GM18519 (cell line): ENCODE results near the gene FXYD3.

Experiments used
- ATAC-seq: cut with Tn5 transposase; IDR thresholded peaks from one replicate; pipeline ENCODE4 v1.9.1; 2021; ENCODE audit warnings: mild to moderate bottlenecking, moderate library complexity; ENCODE audit not compliant: unreplicated experiment, low FRiP score

FXYD3 gene, protein sequence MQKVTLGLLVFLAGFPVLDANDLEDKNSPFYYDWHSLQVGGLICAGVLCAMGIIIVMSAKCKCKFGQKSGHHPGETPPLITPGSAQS

DNA sequence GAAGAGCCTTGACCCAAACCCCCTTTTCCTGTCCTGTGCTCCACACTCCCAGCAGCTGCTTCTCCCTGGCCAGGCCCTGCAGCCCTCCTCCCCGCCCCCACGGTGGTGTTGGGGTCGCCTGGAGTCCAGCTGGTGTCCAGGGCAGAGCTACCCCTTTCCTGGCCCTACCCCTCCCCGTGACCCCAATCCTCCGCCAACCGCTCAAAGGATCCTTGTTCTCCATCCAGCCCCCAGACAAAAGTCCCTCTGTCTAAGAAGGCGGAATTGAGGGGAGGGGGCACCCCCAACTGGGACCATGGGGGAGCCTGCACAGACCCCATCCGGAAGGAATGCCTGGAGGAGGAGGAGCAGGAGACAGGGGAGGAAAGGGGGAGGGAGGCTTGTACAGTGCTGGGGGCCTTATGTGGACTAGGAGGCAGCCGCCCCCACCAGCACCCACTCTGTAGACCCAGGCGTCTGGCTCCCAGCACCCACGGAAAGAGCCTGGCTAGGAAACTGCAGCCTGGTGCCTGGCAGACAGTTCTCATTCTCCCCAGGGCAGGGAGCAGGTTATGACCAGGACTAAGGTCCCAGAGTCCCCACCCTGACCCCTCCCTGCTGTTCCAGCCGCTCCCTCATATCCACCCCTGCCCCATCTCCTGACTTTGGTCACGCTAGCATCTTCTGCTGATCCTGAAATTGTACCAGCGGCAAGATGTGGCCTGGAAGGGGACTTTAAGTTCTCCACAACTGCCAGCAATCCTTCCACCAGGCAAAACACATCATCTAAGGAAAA is at the start of gene FXYD3:
FXYD3 (plus strand) TSS at position 647 of the 775 bp plus-strand sequence. CDS start 3,554 bp downstream, outside the sequence.
- no peak for ATAC-seq

- ATAC-seq, result no peak
These were observed 49.5 kb upstream of the FXYD3 start for GRCh38 chr19:35066121-35066520.

DNA sequence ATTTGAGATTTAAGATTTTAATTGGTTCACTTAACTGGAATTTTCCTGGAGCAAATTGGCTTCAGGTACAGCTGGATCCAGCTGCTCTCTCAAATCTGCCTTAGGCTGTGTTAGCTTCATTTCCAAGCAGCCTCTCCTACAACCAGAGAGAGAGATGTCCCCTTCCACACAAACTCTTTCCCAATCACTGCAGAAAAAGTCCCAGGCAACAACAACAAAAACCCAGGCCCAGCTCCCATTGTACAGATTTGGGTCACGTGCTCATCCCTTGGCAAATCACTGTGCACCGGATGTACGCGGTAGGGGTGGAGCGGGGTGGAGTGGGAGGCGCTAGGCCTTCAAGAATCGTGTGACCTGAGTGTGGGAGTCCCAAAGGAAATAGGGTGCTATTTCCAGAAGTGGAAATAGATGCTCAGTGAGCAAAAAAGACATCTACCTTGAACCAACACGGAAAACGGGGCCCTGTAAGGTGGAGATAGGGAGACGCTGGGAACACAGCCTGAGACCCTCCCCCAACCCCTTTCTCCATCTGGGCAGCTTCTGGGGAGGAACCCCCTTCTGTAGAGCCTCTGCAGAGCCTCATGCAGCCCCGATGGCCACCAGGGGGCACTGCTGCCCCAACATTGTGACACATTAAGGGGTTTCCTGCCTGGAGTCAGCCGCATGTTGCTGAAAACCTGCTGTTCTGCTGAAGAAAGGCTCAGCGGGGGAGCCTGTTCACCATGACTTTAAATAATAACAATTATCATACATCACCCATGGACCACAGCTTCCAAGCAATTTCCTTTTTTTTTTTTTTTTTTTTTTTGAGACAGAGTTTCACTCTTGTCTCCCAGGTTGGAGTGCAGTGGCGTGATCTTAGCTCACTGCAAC is 48.7 kb upstream of the FXYD3 start:
- ATAC-seq, result peak; percentile 59

DNA sequence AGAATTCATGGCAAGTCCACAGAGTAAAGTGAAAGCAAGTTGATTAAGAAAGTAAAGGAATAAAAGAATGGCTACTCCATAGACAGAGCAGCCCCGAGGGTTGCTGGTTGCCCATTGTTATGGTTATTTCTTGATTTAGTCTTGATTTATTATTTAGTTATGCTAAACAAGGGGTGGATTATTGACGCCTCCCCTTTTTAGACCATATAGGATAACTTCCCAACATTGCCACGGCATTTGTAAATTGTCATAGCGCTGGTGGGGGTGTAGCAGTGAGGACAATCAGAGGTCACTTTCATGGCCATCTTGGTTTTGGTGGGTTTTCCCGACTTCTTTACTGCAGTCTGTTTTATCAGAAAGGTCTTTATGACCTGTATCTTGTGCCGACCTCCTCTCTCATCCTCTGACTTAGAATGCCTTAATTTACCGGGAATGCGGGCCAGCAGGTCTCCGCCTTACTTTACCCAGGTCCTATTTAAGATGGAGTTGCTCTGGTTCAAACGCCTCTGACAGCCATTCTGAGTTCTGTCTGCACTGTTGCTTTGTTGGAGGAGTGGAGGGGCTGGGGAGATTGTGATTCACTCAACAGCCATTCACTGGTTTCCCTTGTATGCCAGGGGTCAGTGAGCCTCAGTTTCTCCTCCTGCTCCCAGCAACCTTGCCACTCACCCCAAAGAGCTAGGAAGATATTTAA is 46.5 kb upstream of the FXYD3 start:
- no peak for ATAC-seq

DNA sequence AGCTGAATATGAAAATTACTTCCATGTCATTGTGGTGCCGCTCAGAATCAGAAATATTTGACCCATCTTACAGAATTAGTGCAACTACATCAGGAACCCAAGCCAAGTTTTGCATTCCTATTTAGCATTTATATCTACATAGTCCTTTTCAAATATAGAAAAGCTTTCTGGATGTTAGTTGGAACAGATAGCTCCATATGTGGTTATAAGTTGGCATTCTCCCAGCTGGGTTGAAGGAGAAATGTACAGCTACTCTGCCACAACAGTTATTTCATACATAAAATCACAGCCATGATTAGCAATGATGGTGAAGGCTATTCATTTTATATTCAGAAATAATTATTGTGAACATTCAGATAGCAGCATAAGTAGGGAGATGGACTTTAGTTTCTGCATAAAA is 45.9 kb upstream of the FXYD3 start:
- no peak for ATAC-seq

DNA sequence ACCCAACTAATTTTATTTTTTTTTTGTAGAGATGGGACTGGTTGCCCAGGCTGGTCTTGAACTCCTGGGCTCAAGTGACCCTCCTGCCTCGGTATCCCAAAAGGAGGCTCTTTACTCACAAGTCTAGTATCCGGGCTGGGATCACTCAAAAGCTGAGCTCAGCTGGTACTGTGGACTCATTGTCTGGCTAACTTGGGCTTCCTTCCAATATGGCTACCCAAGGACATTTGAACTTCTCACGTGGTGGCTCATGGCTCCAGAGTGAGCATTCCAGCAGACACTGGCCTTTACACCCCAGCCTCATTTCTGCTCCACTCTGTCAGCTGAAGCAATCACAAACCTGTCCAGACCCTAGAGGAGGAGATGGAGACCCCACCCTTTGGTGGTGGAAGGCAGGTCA is 45.2 kb upstream of the FXYD3 start:
- no peak for ATAC-seq

DNA sequence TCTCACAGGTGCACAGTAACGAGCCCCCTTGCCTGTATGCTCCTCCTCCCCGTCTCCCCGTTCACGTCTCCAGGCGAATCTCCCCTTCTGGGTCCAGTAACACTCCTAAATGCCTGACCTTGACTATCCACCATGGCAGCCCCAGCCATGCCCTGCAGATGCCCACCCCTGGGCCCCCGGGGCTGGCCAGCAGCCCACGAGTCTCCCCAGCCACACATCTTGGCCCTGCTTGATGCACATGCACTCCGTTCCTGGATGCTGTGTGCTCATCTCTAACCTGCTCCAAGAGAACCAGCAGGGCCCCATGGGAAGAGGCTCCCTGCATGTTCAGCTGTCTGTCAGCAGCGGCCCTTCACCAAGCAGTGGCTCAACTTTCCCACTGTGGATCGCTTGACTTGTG is 42.1 kb upstream of the FXYD3 start:
- no peak for ATAC-seq

- no peak for ATAC-seq
These were observed 41.7 kb upstream of the FXYD3 start for GRCh38 chr19:35073941-35074340.

GRCh38 chr19:35074426-35075201 is 41.0 kb upstream of the FXYD3 start:
- no peak for ATAC-seq

GRCh38 chr19:35075202-35076025 is 40.2 kb upstream of the FXYD3 start:
- no peak for ATAC-seq

DNA sequence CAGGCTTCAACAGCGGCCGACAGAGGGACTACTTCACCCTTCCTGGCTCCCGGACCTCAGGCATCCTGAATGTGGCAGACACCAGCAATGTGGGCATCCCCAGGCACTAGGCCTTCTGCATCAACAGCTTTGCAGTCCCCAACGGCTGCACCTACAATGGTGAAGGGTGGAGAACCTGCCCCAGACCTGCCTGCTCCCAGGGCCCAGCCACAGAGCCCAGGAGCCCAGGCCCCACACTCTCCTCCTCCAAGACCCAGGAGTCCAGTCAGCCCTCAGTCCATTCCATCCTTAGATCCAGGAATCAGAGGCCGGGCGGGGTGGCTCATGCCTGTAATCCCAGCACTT is 39.6 kb upstream of the FXYD3 start:
- no peak for ATAC-seq

- no peak for ATAC-seq
These were observed 39.0 kb upstream of the FXYD3 start for GRCh38 chr19:35076657-35077056.

GRCh38 chr19:35077411-35078223 is 38.0 kb upstream of the FXYD3 start:
- no peak for ATAC-seq

- ATAC-seq, result no peak
These were observed 35.8 kb upstream of the FXYD3 start for GRCh38 chr19:35079826-35080225.

DNA sequence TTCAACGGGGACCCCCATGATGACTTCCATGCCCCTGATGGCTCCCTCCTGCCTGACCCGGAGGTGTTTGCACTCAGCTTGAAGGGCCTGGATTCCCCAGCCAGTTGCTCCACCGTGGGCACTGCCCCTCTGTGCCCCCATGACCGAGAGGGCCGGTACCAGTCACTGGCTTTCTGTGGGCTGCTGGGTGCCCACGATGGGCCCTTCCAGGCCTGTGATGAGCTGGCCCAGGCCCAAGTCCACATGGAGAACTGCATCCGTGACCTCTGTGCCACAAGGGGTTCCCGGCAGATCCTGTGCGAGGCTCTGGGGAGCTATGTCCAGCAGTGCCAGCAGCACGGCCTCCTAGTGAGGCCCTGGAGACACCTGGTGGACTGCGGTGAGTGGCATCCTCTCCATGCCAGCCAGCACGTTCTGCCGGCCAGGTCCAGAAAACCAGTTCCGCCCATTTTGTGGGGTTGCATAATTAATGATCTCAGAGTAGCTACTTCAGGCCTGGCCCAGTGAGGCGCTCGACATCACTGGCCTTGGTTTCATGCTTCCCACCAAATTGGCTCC is 34.9 kb upstream of the FXYD3 start:
- ATAC-seq, result no peak

GRCh38 chr19:35081201-35081600 is 34.4 kb upstream of the FXYD3 start:
- no peak for ATAC-seq

DNA sequence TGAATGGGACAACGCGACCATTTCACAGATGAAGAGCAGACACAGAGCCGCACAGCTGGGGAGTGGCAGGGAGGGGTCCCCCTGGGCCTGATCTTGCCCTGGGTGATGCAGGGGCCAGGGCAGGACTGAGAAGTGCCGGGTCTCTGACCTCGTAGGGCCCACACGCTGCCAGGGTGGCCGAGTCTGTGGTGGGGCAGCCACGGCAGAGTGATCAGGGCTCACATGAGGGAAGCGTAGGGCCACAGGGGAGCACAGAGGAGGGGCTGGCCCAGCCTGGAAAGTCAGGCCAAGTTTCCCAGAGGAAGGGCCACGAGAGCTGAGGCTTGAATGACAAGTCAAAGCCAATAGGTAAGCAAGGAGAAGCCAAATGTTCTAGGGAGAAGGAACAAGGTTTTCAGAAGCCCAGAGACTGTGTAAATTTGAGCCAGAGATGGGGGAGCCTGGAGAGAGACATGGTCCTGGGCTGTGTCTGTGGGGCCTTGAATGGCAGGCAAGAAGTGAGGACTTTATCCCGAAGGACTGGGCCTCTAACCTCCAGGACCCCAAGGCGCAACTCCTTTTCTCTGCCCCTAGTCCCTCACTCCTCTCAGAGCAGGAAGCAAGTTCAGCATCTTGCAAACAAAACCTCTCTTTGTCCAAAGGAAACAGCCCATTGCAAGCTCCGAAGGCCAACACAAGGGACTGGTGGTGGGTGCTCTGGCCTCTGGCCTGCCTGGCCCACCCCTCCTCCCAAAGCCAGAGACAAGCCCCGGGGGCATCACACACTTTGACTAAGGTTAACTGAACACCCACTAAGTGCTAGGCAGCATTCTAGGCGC is 31.7 kb upstream of the FXYD3 start:
- ATAC-seq, result no peak

DNA sequence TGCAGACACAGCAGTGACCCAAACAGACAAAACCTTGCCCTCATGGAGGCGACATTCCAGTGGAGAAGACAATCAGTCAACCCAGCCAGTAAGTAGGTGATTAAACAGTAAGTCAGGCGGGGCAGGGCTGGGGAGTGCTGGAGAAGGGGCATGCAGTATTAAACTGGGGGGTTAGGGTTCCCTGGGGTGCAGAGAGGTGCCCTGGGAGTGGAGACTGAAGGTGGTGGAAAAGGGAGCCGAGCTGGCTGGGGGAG is 31.2 kb upstream of the FXYD3 start:
- no peak for ATAC-seq
